Transverse colon (tissue), 4 donors: ENCODE data around the gene WDR5B. TPM values are rescaled to one million over a fixed set of nuclear protein-coding genes. Genes with fewer than 3 reads are reported as not detected.
A peak's percentile ranks its signal among the peaks of the same experiment; 100 is the strongest.

Experiments
- DNase-seq: peaks from one replicate; pipeline ENCODE4 v3.0.0-alpha.2; 2019
- H3K27ac ChIP-seq, 4 donors: fragments of 200-600 bp; sonication (generic); 2 replicates each; pipeline ENCODE4 v1.5.1; 2016 to 2018; ENCODE audit warnings: inconsistent platforms in 4 of 4
- H3K27me3 ChIP-seq: fragments of 200-600 bp; sonication (generic); 2 replicates; pipeline ENCODE4 v1.5.1; 2017; ENCODE audit warnings: inconsistent platforms
- H3K36me3 ChIP-seq, 4 donors: fragments of 200-600 bp; sonication (generic); 2 replicates each; pipeline ENCODE4 v1.5.1; 2017 to 2019; ENCODE audit warnings: inconsistent platforms in 4 of 4
- H3K4me1 ChIP-seq, 4 donors: fragments of 200-600 bp; sonication (generic); 2 replicates each; pipeline ENCODE4 v1.5.1; 2017 to 2020; ENCODE audit warnings: inconsistent platforms in 4 of 4
- H3K4me3 ChIP-seq, 4 donors: fragments of 200-600 bp; sonication (generic); 1 replicate in 1 of 4; 2 replicates in 3 of 4; pipeline versions ENCODE4 v1.5.1 to v1.6.1; 2017 to 2019; ENCODE audit warnings: inconsistent platforms in 4 of 4
- H3K9me3 ChIP-seq, 2 donors: fragments of 200-600 bp; sonication (generic); 2 replicates each; pipeline ENCODE4 v1.5.1; 2017 to 2019; ENCODE audit warnings: inconsistent platforms in 2 of 2
- CTCF ChIP-seq, 5 experiments: fragments of 200-600 bp in 3 of 5; fragments of 450-650 bp in 2 of 5; sonication (generic) in 3 of 5; IDR thresholded peaks; 1 replicate in 2 of 5; 2 replicates in 3 of 5; pipeline ENCODE4 v1.5.1; 2016 to 2017; ENCODE audit warnings: antibody characterized with exemption in 5 of 5, inconsistent platforms in 3 of 5, mild to moderate bottlenecking in 2 of 5, moderate library complexity in 1 of 5
- EP300 ChIP-seq: sonication (generic); formaldehyde crosslinking; IDR thresholded peaks from one replicate; pipeline ENCODE4 v1.6.1; 2017; ENCODE audit warnings: antibody characterized with exemption, low read depth
- POLR2A ChIP-seq: fragments of 450-650 bp; IDR thresholded peaks from one replicate; pipeline ENCODE4 v1.6.1; 2016; ENCODE audit warnings: antibody characterized with exemption, mild to moderate bottlenecking, moderate library complexity
- POLR2AphosphoS5 ChIP-seq, 3 donors: sonication (generic); formaldehyde crosslinking; IDR thresholded peaks; one replicate each; pipeline ENCODE4 v1.6.1; 2016; ENCODE audit warnings: antibody characterized with exemption in 3 of 3
- WGBS, 2 donors: methylation state at CpG; one replicate each; pipeline ENCODE4 v1.1.5; 2018; ENCODE audit warnings: low coverage in 1 of 2; 5-methylcytosine and 5-hydroxymethylcytosine counted together
- in situ Hi-C, 4 donors: fragments of 200-750 bp; cut with MboI; loops; one replicate each; pipeline versions ENCODE4 v1.15.0 to v1.15.1; 2017; ENCODE audit warnings: low sequenced_read_pairs in 3 of 4, low pct_ligation_motif_present in 1 of 4, low pct_unique_long_range_greater_than_20kb in 1 of 4
- intact Hi-C: fragments of 100-400 bp; cut with DNase I; formaldehyde crosslinking; loops from one replicate; pipeline ENCODE4 v1.15.1; 2023; ENCODE audit warnings: low total_unique reads
- total RNA-seq, 4 donors: library from RNA; depleted of rRNA; stranded (reverse); fragments of >200 nt; gene quantifications; one replicate each; pipeline ENCODE4 v1.1.0, GENCODE V29; 2016

The WDR5B gene
- total RNA-seq, 4 donors from 2014 or later = 2.2 to 2.6 (median 2.5) TPM; not detected in 1

DNA sequence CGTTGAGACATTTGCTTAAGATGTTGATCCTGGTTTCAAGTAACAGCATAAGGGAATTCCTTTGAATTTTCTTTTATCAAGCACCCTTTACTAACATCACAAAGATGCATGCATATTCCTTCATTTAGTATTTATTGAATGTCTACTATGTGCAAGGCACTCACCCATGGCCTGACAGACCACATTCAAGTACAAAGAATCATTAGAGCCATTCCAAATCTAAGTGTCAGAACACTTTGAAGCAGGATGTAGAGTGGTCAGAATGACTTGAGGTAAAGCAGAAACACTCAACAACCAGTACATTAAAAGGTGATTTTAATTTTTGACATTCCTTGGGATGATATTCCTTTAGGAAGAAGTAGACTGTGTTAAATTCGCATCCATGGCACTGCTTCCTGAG lies 6.0 kb upstream of the WDR5B start:
- no peaks in the 10 kb centered on the region for H3K9me3 ChIP-seq
- TF ChIP-seq CTCF (IDR thresholded peaks at IDR 0.05) (no peak), EP300 (no peak), POLR2AphosphoS5 (IDR thresholded peaks at IDR 0.05) (no peak), POLR2A (no peak)
- H3K4me3 ChIP-seq = no peak overlapping the region
- in situ Hi-C loops = loop anchor here in 1 of 4 donors (25.0 kb wide), 1 partner anchor 265 kb away; the partner anchor contains the start of gene PARP14
- H3K4me1 ChIP-seq = peaks cover 6 to 10% (median 8%) of the 10 kb centered on the region in 4 donors
- H3K36me3 ChIP-seq = peaks cover 0 to 32% (median 7%) of the 10 kb centered on the region in 4 donors
- no peaks in the 10 kb centered on the region for H3K27me3 ChIP-seq
- WGBS, 2 donors = 93% methylated on average over 2 of the region's 2 CpGs
- H3K27ac ChIP-seq = no peak overlapping the region
- DNase-seq = no peak
- intact Hi-C loops = no loop called here

DNA sequence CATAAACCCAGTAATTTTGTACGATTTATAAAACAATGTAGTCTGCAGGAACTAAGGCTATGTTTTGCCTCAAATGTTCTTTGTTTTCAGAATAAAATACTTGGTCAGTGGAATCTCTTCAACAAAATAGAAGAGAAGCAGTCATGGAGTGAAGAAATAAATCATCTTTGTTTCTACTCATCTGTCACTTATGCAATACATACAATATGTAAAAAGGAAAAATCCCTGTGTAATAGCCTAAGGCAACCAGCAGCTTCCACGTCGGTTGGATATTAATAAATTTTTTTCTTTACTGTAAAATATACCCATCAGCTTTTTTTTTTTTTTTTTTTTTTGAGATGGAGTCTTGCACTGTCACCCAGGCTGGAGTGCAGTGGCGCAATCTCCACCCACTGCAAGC lies 5.2 kb upstream of the WDR5B start:
- 91 to 100% methylated on average over 1 to 4 of the region's 4 CpGs for WGBS, 2 donors
- no peak overlapping the region for H3K4me3 ChIP-seq
- peaks cover 0 to 25% (median 3%) of the 10 kb centered on the region in 4 donors for H3K36me3 ChIP-seq
- no peak for TF ChIP-seq EP300
- TF ChIP-seq POLR2A = no peak
- no peak for TF ChIP-seq POLR2AphosphoS5 (IDR thresholded peaks at IDR 0.05)
- no peak for DNase-seq
- no peak overlapping the region for H3K27ac ChIP-seq
- H3K9me3 ChIP-seq = no peaks in the 10 kb centered on the region
- in situ Hi-C loops = loop anchor here in 1 of 4 donors (25.0 kb wide), 1 partner anchor 266 kb away; the partner anchor contains the start of gene PARP14
- H3K27me3 ChIP-seq = no peaks in the 10 kb centered on the region
- intact Hi-C loops = no loop called here
- peaks cover 7 to 11% (median 9%) of the 10 kb centered on the region in 4 donors for H3K4me1 ChIP-seq

- Histone ChIP-seq H3K9me3 (no peaks in the 10 kb centered on the region), H3K27me3 (no peaks in the 10 kb centered on the region), H3K4me3 (peak overlapping the region; percentile 30 to 81 (median 60)), H3K27ac (peak overlapping the region; percentile 86 to 92 (median 90)), H3K36me3 (peaks cover 0 to under 1% (median 0%) of the 10 kb centered on the region in 4 donors), H3K4me1 (peaks cover 7 to 36% (median 19%) of the 10 kb centered on the region in 4 donors)
- intact Hi-C loops = no loop called here
- WGBS, 2 donors = 0 to 56% methylated on average over 1 to 14 of the region's 14 CpGs
- in situ Hi-C loops = loop anchor here in 1 of 4 donors (25.0 kb wide), 1 partner anchor 270 kb away; the partner anchor contains the start of gene PARP14
- peak in 1 of 5 experiments; percentile 10 for TF ChIP-seq CTCF (IDR thresholded peaks at IDR 0.05)
- TF ChIP-seq POLR2A = no peak
- DNase-seq = no peak
These were observed 1.1 kb upstream of the WDR5B start for GRCh38 chr3:122416966-122417365.

- Histone ChIP-seq H3K27me3 (no peaks in the 10 kb centered on the region), H3K27ac (peak overlapping the region; percentile 86 to 92 (median 90)), H3K4me1 (peaks cover 7 to 36% (median 19%) of the 10 kb centered on the region in 4 donors), H3K9me3 (no peaks in the 10 kb centered on the region), H3K36me3 (peaks cover 0 to 7% (median 1%) of the 10 kb centered on the region in 4 donors), H3K4me3 (peak overlapping the region; percentile 54 to 81 (median 67))
- intact Hi-C loops (no loop called here), in situ Hi-C loops (loop anchor here in 1 of 4 donors (25.0 kb wide), 1 partner anchor 272 kb away; the partner anchor contains the start of gene PARP14)
- DNase-seq = peak; percentile 54
- TF ChIP-seq CTCF (IDR thresholded peaks at IDR 0.05) = no peak
- no peak for TF ChIP-seq EP300
- TF ChIP-seq POLR2AphosphoS5 (IDR thresholded peaks at IDR 0.05) = no peak
- no peak for TF ChIP-seq POLR2A
- WGBS, 2 donors = 20 to 33% methylated on average over 6 to 10 of the region's 10 CpGs
These were observed 638 bp downstream of the WDR5B start for GRCh38 chr3:122415104-122415744.
